ENCODE measurements around the gene SLC7A10. TPM values are rescaled to one million over a fixed set of nuclear protein-coding genes. Genes with fewer than 3 reads are reported as not detected.

The SLC7A10 gene
- total RNA-seq, 1 experiment from 2014 or later, result 2.9 TPM

DNA sequence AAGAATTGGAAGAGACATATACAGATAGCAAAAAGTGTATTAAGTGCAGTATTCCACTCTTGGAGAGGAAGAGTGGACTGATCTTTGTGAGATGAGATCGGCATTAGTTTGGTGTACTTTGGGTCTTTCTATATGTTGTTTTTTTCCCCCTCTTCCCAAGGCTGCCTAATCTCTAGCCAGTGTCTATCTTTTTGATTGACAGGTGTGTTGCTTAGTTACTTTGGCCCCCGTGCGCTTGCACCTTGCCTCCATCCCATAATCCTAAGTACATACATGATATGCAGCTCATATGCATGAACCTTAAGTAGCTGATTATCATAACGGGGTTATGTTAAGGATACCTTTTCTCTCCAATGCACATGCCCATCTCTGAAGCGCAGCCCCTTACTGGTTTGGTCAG is 4.3 kb upstream of the SLC7A10 start:
- no peak overlapping the region for H2AFZ ChIP-seq (ENCODE audit: low read length)
- H3K23ac ChIP-seq (ENCODE audit: insufficient read length, low read depth, low read length), result no peak overlapping the region
- no peak overlapping the region for H3K56ac ChIP-seq (ENCODE audit: insufficient read length, low read depth, low read length)
- H3K79me1 ChIP-seq (ENCODE audit: insufficient read depth, low read depth, low read length, poor library complexity, severe bottlenecking), result no peaks in the 10 kb centered on the region
- H3K4me3 Mint-ChIP-seq, result no peak overlapping the region
- peaks cover 22 to 24% of the 10 kb centered on the region in 2 experiments for H3K9me3 Mint-ChIP-seq
- H2BK15ac ChIP-seq (ENCODE audit: low read depth, low read length), result no peak overlapping the region
- H3K27ac Mint-ChIP-seq, result no peak overlapping the region
- H3K4me2 ChIP-seq (ENCODE audit: insufficient read depth, insufficient read length, low read length), result no peak overlapping the region
- H2BK120ac ChIP-seq (ENCODE audit: low read depth, low read length, poor library complexity, severe bottlenecking), result no peak overlapping the region
- no peak overlapping the region for H2BK20ac ChIP-seq (ENCODE audit: low read depth, low read length, poor library complexity, severe bottlenecking)
- no peak overlapping the region for H3T11ph ChIP-seq (ENCODE audit: low read length)
- H3K27me3 ChIP-seq (ENCODE audit: insufficient read depth, low read length), result peaks cover 11% of the 10 kb centered on the region; the same call in 1 of the 2 replicates
- no peaks in the 10 kb centered on the region for H3K79me2 ChIP-seq (ENCODE audit: insufficient read depth, low read length)
- no peak overlapping the region for H2AK5ac ChIP-seq (ENCODE audit: insufficient read length, low read length)
- H4K20me1 ChIP-seq (ENCODE audit: control insufficient read depth, insufficient read depth, insufficient read length), result no peaks in the 10 kb centered on the region
- no peak overlapping the region for H3K27ac ChIP-seq (ENCODE audit: insufficient read length, low read depth, low read length)
- peaks cover 8% of the 10 kb centered on the region in 2 experiments; a peak in 3 of 4 replicates for H3K4me1 Mint-ChIP-seq
- no CpG with 5 or more reads among the region's 5 CpGs for WGBS (ENCODE audit: extremely low coverage, insufficient read length, low lambda C conversion rate)
- no peak overlapping the region for H2BK5ac ChIP-seq (ENCODE audit: insufficient read length, low read length)
- peaks cover 51% of the 10 kb centered on the region for H3K27me3 Mint-ChIP-seq (ENCODE audit: low read depth)
- H3K9ac ChIP-seq (ENCODE audit: extremely low read depth, insufficient read length, low read length), result no peak overlapping the region
- H4K91ac ChIP-seq (ENCODE audit: insufficient read length, low read depth, low read length), result no peak overlapping the region
- no peak overlapping the region for H2BK12ac ChIP-seq (ENCODE audit: insufficient read length, low read depth, low read length)
- H3K9me3 ChIP-seq (ENCODE audit: control insufficient read depth, low read depth, low read length), result no peaks in the 10 kb centered on the region
- H3K14ac ChIP-seq (ENCODE audit: insufficient read depth, low read length), result no peak overlapping the region
- no peak overlapping the region for H4K8ac ChIP-seq (replicated peaks; ENCODE audit: insufficient read length, low read depth, low read length)
- H3K18ac ChIP-seq (ENCODE audit: insufficient read length, low read depth, low read length), result no peak overlapping the region
- peaks cover 6 to 17% (median 7%) of the 10 kb centered on the region in 3 experiments; a peak in 5 of 7 replicates for H3K36me3 Mint-ChIP-seq (ENCODE audit: insufficient read depth in 1 of 3, low read depth in 3 of 3)
- H4K5ac ChIP-seq (ENCODE audit: insufficient read length, low read depth, low read length), result no peak overlapping the region
- H3K4me1 ChIP-seq (ENCODE audit: insufficient read depth, low read length), result no peaks in the 10 kb centered on the region
- peaks cover 10% of the 10 kb centered on the region for H3K23me2 ChIP-seq (ENCODE audit: insufficient read length, low read depth, low read length, poor library complexity, severe bottlenecking)
- TF ChIP-seq, protein P1, sequence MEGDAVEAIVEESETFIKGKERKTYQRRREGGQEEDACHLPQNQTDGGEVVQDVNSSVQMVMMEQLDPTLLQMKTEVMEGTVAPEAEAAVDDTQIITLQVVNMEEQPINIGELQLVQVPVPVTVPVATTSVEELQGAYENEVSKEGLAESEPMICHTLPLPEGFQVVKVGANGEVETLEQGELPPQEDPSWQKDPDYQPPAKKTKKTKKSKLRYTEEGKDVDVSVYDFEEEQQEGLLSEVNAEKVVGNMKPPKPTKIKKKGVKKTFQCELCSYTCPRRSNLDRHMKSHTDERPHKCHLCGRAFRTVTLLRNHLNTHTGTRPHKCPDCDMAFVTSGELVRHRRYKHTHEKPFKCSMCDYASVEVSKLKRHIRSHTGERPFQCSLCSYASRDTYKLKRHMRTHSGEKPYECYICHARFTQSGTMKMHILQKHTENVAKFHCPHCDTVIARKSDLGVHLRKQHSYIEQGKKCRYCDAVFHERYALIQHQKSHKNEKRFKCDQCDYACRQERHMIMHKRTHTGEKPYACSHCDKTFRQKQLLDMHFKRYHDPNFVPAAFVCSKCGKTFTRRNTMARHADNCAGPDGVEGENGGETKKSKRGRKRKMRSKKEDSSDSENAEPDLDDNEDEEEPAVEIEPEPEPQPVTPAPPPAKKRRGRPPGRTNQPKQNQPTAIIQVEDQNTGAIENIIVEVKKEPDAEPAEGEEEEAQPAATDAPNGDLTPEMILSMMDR (conservative IDR thresholded peaks at IDR 0.05), result no peak
- H3K4ac ChIP-seq (ENCODE audit: low read depth, low read length), result no peak overlapping the region
- DNase-seq, result no peak
